HTERT RPE-1 (cell line): ENCODE data around the gene ATP5PB.

Experiments used
- in situ Hi-C: fragments of 300-500 bp; cut with MboI; formaldehyde crosslinking; loops from 4 replicates; pipeline ENCODE4 v1.14.3; 2020; ENCODE audit warnings: low sequenced_read_pairs

The ATP5PB gene

GRCh38 chr1:111503585-111504060, 54.4 kb downstream of the ATP5PB start, which contains the start of the genes ADORA3 and TMIGD3:
Gene ADORA3 (minus strand): TSS chr1:111503633. CDS start chr1:111503354, 279 bp downstream.
Gene TMIGD3 (minus strand): TSS chr1:111503633. CDS start chr1:111503354, 279 bp downstream.
- in situ Hi-C loops, result no loop called here

- in situ Hi-C loops, result no loop called here
Observed at GRCh38 chr1:111504097-111504496, 54.8 kb downstream of the ATP5PB start.

GRCh38 chr1:111505641-111506119, 56.4 kb downstream of the ATP5PB start:
- in situ Hi-C loops, result no loop called here

- in situ Hi-C loops, result no loop called here
Observed at GRCh38 chr1:111506561-111506960, 57.3 kb downstream of the ATP5PB start.

GRCh38 chr1:111507411-111508201, 58.3 kb downstream of the ATP5PB start:
- in situ Hi-C loops, result no loop called here

GRCh38 chr1:111509997-111510375, 60.7 kb downstream of the ATP5PB start:
- in situ Hi-C loops, result no loop called here

- in situ Hi-C loops, result no loop called here
Observed at GRCh38 chr1:111511370-111511769, 62.1 kb downstream of the ATP5PB start.
